Keratinocyte (primary cell): ENCODE measurements around the gene CRACR2B. TPM values are rescaled to one million over a fixed set of nuclear protein-coding genes. Genes with fewer than 3 reads are reported as not detected.

Experiments used
- DNase-seq: peaks from one replicate; pipeline ENCODE4 v3.0.0-alpha.2; 2011; ENCODE audit warnings: low read depth, missing footprints, low spot score
- FAIRE-seq: peaks from 2 replicates; lab custom pipeline; 2011; peaks lifted over from hg19 to GRCh38; lab: Jason Lieb, UNC
- H2AFZ ChIP-seq: 2 replicates; pipeline ENCODE4 v1.6.0; 2012; ENCODE audit warnings: low read length, control low read depth, inconsistent platforms; ENCODE audit not compliant: control insufficient read depth
- H3K27ac ChIP-seq: 2 replicates; pipeline ENCODE4 v1.5.1; 2011; ENCODE audit warnings: low read length; ENCODE audit not compliant: control insufficient read depth, insufficient read depth
- H3K27me3 ChIP-seq: 3 replicates; pipeline ENCODE4 v1.6.0; 2011; ENCODE audit warnings: low read length; ENCODE audit not compliant: control insufficient read depth, insufficient read depth; ENCODE audit errors: extremely low read depth
- H3K36me3 ChIP-seq, 2 experiments: 2 replicates in 1 of 2; 3 replicates in 1 of 2; pipeline ENCODE4 v1.5.1; 2011; ENCODE audit warnings: low read length in 2 of 2, mild to moderate bottlenecking in 1 of 2; ENCODE audit not compliant: control insufficient read depth in 2 of 2, insufficient read depth in 2 of 2; ENCODE audit errors: extremely low read depth in 1 of 2
- H3K4me1 ChIP-seq: 3 replicates; pipeline ENCODE4 v1.5.1; 2011; ENCODE audit warnings: low read length; ENCODE audit not compliant: control insufficient read depth, insufficient read depth; ENCODE audit errors: extremely low read depth
- H3K4me2 ChIP-seq: 3 replicates; pipeline ENCODE4 v1.6.0; 2011; ENCODE audit warnings: low read depth, low read length; ENCODE audit not compliant: control insufficient read depth, insufficient read depth; ENCODE audit errors: extremely low read depth
- H3K4me3 ChIP-seq, 3 experiments: fragments of 200-600 bp in 1 of 3; sonication (generic) in 1 of 3; 2 replicates in 2 of 3; 3 replicates in 1 of 3; pipeline ENCODE4 v1.5.1; 2011 to 2016; ENCODE audit warnings: low read length in 3 of 3, mild to moderate bottlenecking in 3 of 3, control low read depth in 2 of 3, inconsistent platforms in 1 of 3, low read depth in 1 of 3, mixed read lengths in 1 of 3, mixed run types in 1 of 3, moderate library complexity in 1 of 3; ENCODE audit not compliant: control insufficient read depth in 2 of 3, insufficient read depth in 2 of 3; ENCODE audit errors: extremely low read depth in 1 of 3
- H3K79me2 ChIP-seq: 2 replicates; pipeline ENCODE4 v1.6.0; 2012; ENCODE audit warnings: low read length; ENCODE audit not compliant: control insufficient read depth, insufficient read depth
- H3K9ac ChIP-seq: 3 replicates; pipeline ENCODE4 v1.6.0; 2011; ENCODE audit warnings: low read length; ENCODE audit not compliant: control insufficient read depth, insufficient read depth; ENCODE audit errors: extremely low read depth
- H3K9me1 ChIP-seq: 3 replicates; pipeline ENCODE4 v1.6.0; 2011; ENCODE audit warnings: low read length; ENCODE audit not compliant: control insufficient read depth, insufficient read depth; ENCODE audit errors: extremely low read depth
- H3K9me3 ChIP-seq: 2 replicates; pipeline ENCODE4 v1.5.1; 2012; ENCODE audit warnings: low read depth, low read length; ENCODE audit not compliant: control insufficient read depth
- H4K20me1 ChIP-seq: 3 replicates; pipeline ENCODE4 v1.6.0; 2011; ENCODE audit warnings: low read length; ENCODE audit not compliant: control insufficient read depth, insufficient read depth; ENCODE audit errors: extremely low read depth
- CTCF ChIP-seq, 3 experiments: IDR thresholded peaks in 1 of 3; conservative IDR thresholded peaks in 1 of 3; optimal IDR thresholded peaks in 1 of 3; 2 replicates in 2 of 3; 3 replicates in 1 of 3; pipeline versions ENCODE3 to v1.5.1; 2011; ENCODE audit warnings: low read length in 3 of 3, mild to moderate bottlenecking in 3 of 3, moderate library complexity in 2 of 3, control low read depth in 1 of 3, inconsistent platforms in 1 of 3; ENCODE audit not compliant: insufficient read depth in 2 of 3; ENCODE audit errors: extremely low read depth in 1 of 3
- EZH2 ChIP-seq: IDR thresholded peaks from one replicate; pipeline ENCODE4 v1.6.1; 2012; ENCODE audit warnings: inconsistent platforms, mild to moderate bottlenecking, low read length, moderate library complexity
- dilution Hi-C: fragments of 300-500 bp; cut with MboI; formaldehyde crosslinking; loops from one replicate; pipeline ENCODE4 v1.7.0; 2020; ENCODE audit warnings: low sequenced_read_pairs; ENCODE audit not compliant: extremely low pct_ligation_motif_present
- polyA plus RNA-seq, 5 experiments: library from polyadenylated mRNA; depleted of rRNA in 3 of 5; stranded (reverse) in 3 of 5; stranded (forward) in 1 of 5; unstranded in 1 of 5; fragments of >200 nt; gene quantifications; 1 replicate in 1 of 5; 2 replicates in 3 of 5; 3 replicates in 1 of 5; pipeline versions ENCODE4 v1.2.1 to v1.2.3, GENCODE V29; 2011 to 2012; ENCODE audit warnings: missing spikeins in 2 of 5, low read depth in 1 of 5, low replicate concordance in 1 of 5

The CRACR2B gene
- polyA plus RNA-seq, 1 donor (not counting 4 experiments of a cell fraction or from before 2014, with no cell fraction given) = 0.17 TPM

DNA sequence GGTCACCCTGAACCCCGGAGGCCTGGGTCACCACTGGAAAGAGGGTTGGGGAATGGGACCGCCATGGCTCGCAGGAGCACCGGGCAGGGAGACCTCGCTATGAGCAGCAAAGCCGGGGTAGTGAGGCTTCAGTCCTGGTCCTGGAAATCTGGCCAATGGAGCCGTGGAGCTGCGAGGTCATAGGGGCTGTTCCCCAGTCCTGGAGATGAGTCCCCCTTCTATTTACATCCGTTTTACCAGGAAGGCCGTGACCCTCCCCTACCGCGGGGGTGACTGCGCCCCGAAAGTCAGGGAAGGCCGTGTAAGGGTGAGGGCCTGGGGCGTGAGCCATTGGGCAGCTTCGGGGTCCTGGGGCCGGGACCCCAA is 23.1 kb upstream of the CRACR2B start:
- H3K27ac ChIP-seq = no peak overlapping the region
- TF ChIP-seq CTCF (optimal IDR thresholded peaks at IDR 0.05 in 1 of 3, IDR thresholded peaks at IDR 0.05 in 1 of 3, conservative IDR thresholded peaks at IDR 0.05 in 1 of 3; ENCODE audit: extremely low read depth in 1 of 3, insufficient read depth in 2 of 3, low read length in 3 of 3) (no peak), EZH2 (no peak)
- H3K4me1 ChIP-seq = peaks cover 20% of the 10 kb centered on the region
- no peaks in the 10 kb centered on the region for H3K9me3 ChIP-seq
- peak overlapping the region; percentile 47 to 73 (median 72) for H3K4me3 ChIP-seq
- DNase-seq (no peak), FAIRE-seq (no peak)
- H3K79me2 ChIP-seq = peaks cover 11% of the 10 kb centered on the region
- H3K36me3 ChIP-seq = peaks cover 0 to 13% of the 10 kb centered on the region in 2 experiments
- H3K27me3 ChIP-seq = no peaks in the 10 kb centered on the region
- H3K9me1 ChIP-seq = no peaks in the 10 kb centered on the region
- dilution Hi-C loops = no loop called here
- no peaks in the 10 kb centered on the region for H4K20me1 ChIP-seq
- peak overlapping the region; percentile 95 for H3K4me2 ChIP-seq
- H2AFZ ChIP-seq = peak overlapping the region; percentile 36
- H3K9ac ChIP-seq = peak overlapping the region; percentile 61

DNA sequence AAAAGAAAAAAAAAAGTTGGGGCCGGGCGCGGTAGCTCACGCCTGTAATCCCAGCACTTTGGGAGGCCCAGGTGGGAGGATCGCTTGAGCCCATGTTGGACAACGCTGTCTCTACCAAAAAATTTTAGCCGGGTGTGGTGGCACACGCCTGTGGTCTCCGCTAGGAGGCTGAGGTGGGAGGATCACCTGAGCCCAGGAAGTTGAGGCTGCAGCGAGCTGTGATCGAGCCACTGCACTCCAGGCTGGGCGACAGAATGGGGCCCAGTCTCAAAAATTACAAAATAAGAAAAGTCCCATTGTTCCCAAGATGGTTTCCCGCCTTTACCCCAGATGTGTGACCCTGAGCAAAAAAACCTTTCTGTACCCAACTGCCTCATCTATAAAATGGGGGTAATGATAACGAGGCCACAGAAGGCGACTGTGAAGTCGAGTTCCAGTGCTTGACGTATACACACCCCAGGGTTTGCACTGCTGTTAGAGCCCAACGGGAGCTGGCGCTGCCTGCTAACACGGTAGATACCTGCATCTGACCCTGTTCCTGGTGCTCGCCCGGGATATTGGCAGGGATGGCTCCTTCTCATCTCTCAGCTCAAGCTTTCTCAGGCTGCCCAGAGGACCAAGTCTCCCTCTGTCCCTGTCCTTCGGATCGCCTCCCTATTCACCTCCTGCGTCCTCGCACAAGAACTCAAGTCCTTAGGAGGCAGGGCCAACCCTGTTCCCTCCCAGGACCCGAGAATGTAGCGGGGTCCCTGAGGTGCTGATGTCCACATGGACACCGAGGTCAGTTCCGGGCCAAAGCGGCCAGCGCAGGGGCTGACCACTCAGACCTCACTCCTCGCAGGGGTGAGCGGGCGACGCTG is 19.1 kb upstream of the CRACR2B start:
- Histone ChIP-seq H3K79me2 (peaks cover 39% of the 10 kb centered on the region), H3K4me1 (peaks cover 33% of the 10 kb centered on the region), H2AFZ (peak overlapping the region; percentile 99), H3K27me3 (no peaks in the 10 kb centered on the region), H3K36me3 (peaks cover 22 to 28% of the 10 kb centered on the region in 2 experiments), H3K4me3 (peak overlapping the region; percentile 81 to 98 (median 98)), H3K9ac (peak overlapping the region; percentile 96), H3K9me3 (no peaks in the 10 kb centered on the region), H4K20me1 (peaks cover 19% of the 10 kb centered on the region), H3K9me1 (no peaks in the 10 kb centered on the region), H3K27ac (peak overlapping the region; percentile 95), H3K4me2 (peak overlapping the region; percentile 99)
- DNase-seq (no peak), FAIRE-seq (no peak)
- TF ChIP-seq CTCF (optimal IDR thresholded peaks at IDR 0.05 in 1 of 3, IDR thresholded peaks at IDR 0.05 in 1 of 3, conservative IDR thresholded peaks at IDR 0.05 in 1 of 3; ENCODE audit: extremely low read depth in 1 of 3, insufficient read depth in 2 of 3, low read length in 3 of 3) (no peak), EZH2 (no peak)
- dilution Hi-C loops = no loop called here
